ENCODE data around the gene ADRA1B. TPM values are rescaled to one million over a fixed set of nuclear protein-coding genes. Genes with fewer than 3 reads are reported as not detected.

Gene ADRA1B
- total and polyA plus RNA-seq, 2 of the 8 experiments (the other 6 are each of a cell fraction or from before 2014, with no cell fraction given): not detected

DNA sequence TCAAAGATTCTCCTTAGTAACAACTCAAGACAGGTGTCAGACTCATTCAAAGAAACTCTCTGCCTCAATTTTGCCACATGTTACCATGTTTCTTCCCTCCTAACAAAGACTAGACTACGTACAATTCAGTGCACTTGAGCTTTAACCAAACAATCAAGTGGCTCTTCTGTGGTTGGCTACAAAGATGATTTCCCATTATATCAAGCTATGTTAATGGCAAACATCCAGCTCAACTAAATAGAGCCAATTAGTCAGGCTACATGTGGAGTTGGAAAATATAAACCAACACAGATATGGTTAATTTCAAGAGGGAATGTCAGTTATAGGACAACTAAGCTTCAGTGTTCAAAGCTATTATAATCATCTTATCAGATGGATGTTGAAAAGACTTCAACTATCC is 29.2 kb upstream of the ADRA1B start (continued):
- TF ChIP-seq JUN (IDR thresholded peaks at IDR 0.05; ENCODE audit: low read depth, low read length): no peak
- TF ChIP-seq GTF2F1 (IDR thresholded peaks at IDR 0.05; ENCODE audit: borderline replicate concordance, low read depth, low read length): no peak
- no peak for TF ChIP-seq SP4 (IDR thresholded peaks at IDR 0.05; ENCODE audit: low read length)
- TF ChIP-seq CREB1 (IDR thresholded peaks at IDR 0.05): no peak
- TF ChIP-seq KDM4A (IDR thresholded peaks at IDR 0.05; ENCODE audit: low read depth, low read length, severe bottlenecking): no peak
